ENCODE measurements around the gene GRPEL1.

GRCh38 chr4:7026107-7026506 is 41.8 kb downstream of the GRPEL1 start:
- TF ChIP-seq CTCF (IDR thresholded peaks at IDR 0.05; ENCODE audit: insufficient read depth, low read depth, low read length), result no peak
- TF ChIP-seq EZH2 (IDR thresholded peaks at IDR 0.05; ENCODE audit: insufficient read depth, low read length), result no peak
